ENCODE measurements around the gene ATP10A.
A peak's percentile ranks its signal among the peaks of the same experiment; 100 is the strongest.
"Not testable (repeated sequence)": the region's sequence is repeated elsewhere in the genome, so short reads cannot be mapped to it uniquely, and the experiment has no call there.

ATP10A gene

GRCh38 chr15:25640381-25640780, 222.7 kb downstream of the ATP10A start:
- Histone ChIP-seq H3K4me3 (ENCODE audit: low read length in 2 of 2) (no peak overlapping the region), H2BK15ac (ENCODE audit: low read length) (no peak overlapping the region), H3K9me3 (replicated peaks in 1 of 2; ENCODE audit: control insufficient read depth in 2 of 2, insufficient read depth in 1 of 2, low read depth in 1 of 2, low read length in 2 of 2) (peaks cover 0 to 3% of the 10 kb centered on the region in 2 donors), H2AK5ac (ENCODE audit: low read depth, low read length) (no peak overlapping the region), H3K27ac (replicated peaks; ENCODE audit: low read length) (no peak overlapping the region), H3K14ac (ENCODE audit: low read length) (no peak overlapping the region), H3K4ac (ENCODE audit: low read length) (no peak overlapping the region), H3K4me1 (ENCODE audit: control insufficient read depth in 2 of 2, insufficient read depth in 1 of 2, low read depth in 1 of 2, low read length in 2 of 2) (peaks cover 29 to 38% of the 10 kb centered on the region in 2 donors), H3K4me2 (ENCODE audit: insufficient read depth, low read length, poor library complexity, severe bottlenecking) (no peak overlapping the region), H3K79me1 (ENCODE audit: low read depth, low read length) (no peaks in the 10 kb centered on the region), H3K23ac (ENCODE audit: low read depth, low read length, poor library complexity) (no peak overlapping the region), H3K9ac (ENCODE audit: low read depth, low read length, poor library complexity) (no peak overlapping the region), H3K36me3 (replicated peaks in 1 of 2; ENCODE audit: control insufficient read depth in 2 of 2, insufficient read depth in 2 of 2, low read length in 2 of 2) (no peaks in the 10 kb centered on the region), H2BK120ac (ENCODE audit: low read depth, low read length) (no peak overlapping the region), H2BK5ac (ENCODE audit: low read length) (no peak overlapping the region), H3K27me3 (ENCODE audit: control insufficient read depth in 3 of 3, insufficient read depth in 3 of 3, low read depth in 1 of 3, low read length in 3 of 3) (no peaks in the 10 kb centered on the region), H3K18ac (ENCODE audit: low read length) (no peak overlapping the region), H2BK12ac (ENCODE audit: low read length) (no peak overlapping the region), H4K91ac (ENCODE audit: low read depth, low read length, poor library complexity) (no peak overlapping the region), H4K8ac (ENCODE audit: low read depth, low read length) (no peak overlapping the region), H2AFZ (ENCODE audit: low read length) (no peak overlapping the region)
- no CpG with 5 or more reads among the region's 5 CpGs for WGBS, 2 donors (ENCODE audit: extremely low coverage in 2 of 2, insufficient read length in 2 of 2, insufficient replicate concordance in 1 of 2)
- DNase-seq (ENCODE audit: low spot score) = no peak

- not testable (repeated sequence) for H3K4ac ChIP-seq (ENCODE audit: low read length); H4K91ac ChIP-seq (ENCODE audit: low read depth, low read length, poor library complexity); H2BK12ac ChIP-seq (ENCODE audit: low read length); H3K4me3 ChIP-seq (ENCODE audit: low read length in 2 of 2); H3K9me3 ChIP-seq (replicated peaks in 1 of 2; ENCODE audit: control insufficient read depth in 2 of 2, insufficient read depth in 1 of 2, low read depth in 1 of 2, low read length in 2 of 2); H2BK15ac ChIP-seq (ENCODE audit: low read length); H3K14ac ChIP-seq (ENCODE audit: low read length); H3K27me3 ChIP-seq (ENCODE audit: control insufficient read depth in 3 of 3, insufficient read depth in 3 of 3, low read depth in 1 of 3, low read length in 3 of 3); H3K9ac ChIP-seq (ENCODE audit: low read depth, low read length, poor library complexity); H3K79me1 ChIP-seq (ENCODE audit: low read depth, low read length); H2AFZ ChIP-seq (ENCODE audit: low read length); H3K4me1 ChIP-seq (ENCODE audit: control insufficient read depth in 2 of 2, insufficient read depth in 1 of 2, low read depth in 1 of 2, low read length in 2 of 2); H3K4me2 ChIP-seq (ENCODE audit: insufficient read depth, low read length, poor library complexity, severe bottlenecking); H3K27ac ChIP-seq (replicated peaks; ENCODE audit: low read length); H2BK5ac ChIP-seq (ENCODE audit: low read length); H3K23ac ChIP-seq (ENCODE audit: low read depth, low read length, poor library complexity); H2AK5ac ChIP-seq (ENCODE audit: low read depth, low read length); DNase-seq (ENCODE audit: low spot score); H3K36me3 ChIP-seq (replicated peaks in 1 of 2; ENCODE audit: control insufficient read depth in 2 of 2, insufficient read depth in 2 of 2, low read length in 2 of 2); H3K18ac ChIP-seq (ENCODE audit: low read length); H2BK120ac ChIP-seq (ENCODE audit: low read depth, low read length)
- no CpG with 5 or more reads among the region's 9 CpGs for WGBS, 2 donors (ENCODE audit: extremely low coverage in 2 of 2, insufficient read length in 2 of 2, insufficient replicate concordance in 1 of 2)
- peak overlapping the region; percentile 73 for H4K8ac ChIP-seq (ENCODE audit: low read depth, low read length)
Observed at GRCh38 chr15:25636486-25636885, 226.6 kb downstream of the ATP10A start.

- H3K27me3 ChIP-seq (ENCODE audit: control insufficient read depth in 3 of 3, insufficient read depth in 3 of 3, low read depth in 1 of 3, low read length in 3 of 3) = no peaks in the 10 kb centered on the region
- H3K9me3 ChIP-seq (replicated peaks in 1 of 2; ENCODE audit: control insufficient read depth in 2 of 2, insufficient read depth in 1 of 2, low read depth in 1 of 2, low read length in 2 of 2) = peaks cover under 1 to 3% of the 10 kb centered on the region in 2 donors
- no peak overlapping the region for H3K4me3 ChIP-seq (ENCODE audit: low read length in 2 of 2)
- no peak overlapping the region for H2BK12ac ChIP-seq (ENCODE audit: low read length)
- H3K4me2 ChIP-seq (ENCODE audit: insufficient read depth, low read length, poor library complexity, severe bottlenecking) = no peak overlapping the region
- H2AK5ac ChIP-seq (ENCODE audit: low read depth, low read length) = no peak overlapping the region
- DNase-seq (ENCODE audit: low spot score) = no peak
- H3K23ac ChIP-seq (ENCODE audit: low read depth, low read length, poor library complexity) = no peak overlapping the region
- no peak overlapping the region for H3K4ac ChIP-seq (ENCODE audit: low read length)
- no peak overlapping the region for H2BK5ac ChIP-seq (ENCODE audit: low read length)
- no peak overlapping the region for H3K27ac ChIP-seq (replicated peaks; ENCODE audit: low read length)
- no peak overlapping the region for H2BK15ac ChIP-seq (ENCODE audit: low read length)
- H2AFZ ChIP-seq (ENCODE audit: low read length) = no peak overlapping the region
- H3K79me1 ChIP-seq (ENCODE audit: low read depth, low read length) = no peaks in the 10 kb centered on the region
- H3K36me3 ChIP-seq (replicated peaks in 1 of 2; ENCODE audit: control insufficient read depth in 2 of 2, insufficient read depth in 2 of 2, low read length in 2 of 2) = no peaks in the 10 kb centered on the region
- H3K18ac ChIP-seq (ENCODE audit: low read length) = no peak overlapping the region
- no peak overlapping the region for H2BK120ac ChIP-seq (ENCODE audit: low read depth, low read length)
- H4K91ac ChIP-seq (ENCODE audit: low read depth, low read length, poor library complexity) = no peak overlapping the region
- no peak overlapping the region for H4K8ac ChIP-seq (ENCODE audit: low read depth, low read length)
- peaks cover 0 to 6% of the 10 kb centered on the region in 2 donors for H3K4me1 ChIP-seq (ENCODE audit: control insufficient read depth in 2 of 2, insufficient read depth in 1 of 2, low read depth in 1 of 2, low read length in 2 of 2)
- H3K9ac ChIP-seq (ENCODE audit: low read depth, low read length, poor library complexity) = no peak overlapping the region
- no peak overlapping the region for H3K14ac ChIP-seq (ENCODE audit: low read length)
Observed at GRCh38 chr15:25635191-25635590, 227.9 kb downstream of the ATP10A start.

- Histone ChIP-seq H3K4me3 (ENCODE audit: low read length in 2 of 2) (no peak overlapping the region), H3K4me2 (ENCODE audit: insufficient read depth, low read length, poor library complexity, severe bottlenecking) (no peak overlapping the region), H3K36me3 (replicated peaks in 1 of 2; ENCODE audit: control insufficient read depth in 2 of 2, insufficient read depth in 2 of 2, low read length in 2 of 2) (no peaks in the 10 kb centered on the region), H4K8ac (ENCODE audit: low read depth, low read length) (no peak overlapping the region), H3K9ac (ENCODE audit: low read depth, low read length, poor library complexity) (no peak overlapping the region), H3K27ac (replicated peaks; ENCODE audit: low read length) (no peak overlapping the region), H3K14ac (ENCODE audit: low read length) (no peak overlapping the region), H3K9me3 (replicated peaks in 1 of 2; ENCODE audit: control insufficient read depth in 2 of 2, insufficient read depth in 1 of 2, low read depth in 1 of 2, low read length in 2 of 2) (peaks cover 3 to 6% of the 10 kb centered on the region in 2 donors), H2AK5ac (ENCODE audit: low read depth, low read length) (no peak overlapping the region), H2BK5ac (ENCODE audit: low read length) (no peak overlapping the region), H3K4ac (ENCODE audit: low read length) (no peak overlapping the region), H2BK12ac (ENCODE audit: low read length) (no peak overlapping the region), H3K23ac (ENCODE audit: low read depth, low read length, poor library complexity) (no peak overlapping the region), H3K27me3 (ENCODE audit: control insufficient read depth in 3 of 3, insufficient read depth in 3 of 3, low read depth in 1 of 3, low read length in 3 of 3) (no peaks in the 10 kb centered on the region), H2AFZ (ENCODE audit: low read length) (no peak overlapping the region), H3K18ac (ENCODE audit: low read length) (no peak overlapping the region), H3K79me1 (ENCODE audit: low read depth, low read length) (no peaks in the 10 kb centered on the region), H4K91ac (ENCODE audit: low read depth, low read length, poor library complexity) (no peak overlapping the region), H3K4me1 (ENCODE audit: control insufficient read depth in 2 of 2, insufficient read depth in 1 of 2, low read depth in 1 of 2, low read length in 2 of 2) (peaks cover 0 to 6% of the 10 kb centered on the region in 2 donors), H2BK120ac (ENCODE audit: low read depth, low read length) (no peak overlapping the region), H2BK15ac (ENCODE audit: low read length) (no peak overlapping the region)
- DNase-seq (ENCODE audit: low spot score) = no peak
- no CpG with 5 or more reads among the region's 3 CpGs for WGBS, 2 donors (ENCODE audit: extremely low coverage in 2 of 2, insufficient read length in 2 of 2, insufficient replicate concordance in 1 of 2)
Observed at GRCh38 chr15:25633862-25634261, 229.3 kb downstream of the ATP10A start.
